Retinal pigment epithelial cell (primary cell): Measurements from ENCODE around the gene MTARC2.

Experiments
- DNase-seq: peaks from one replicate; pipeline ENCODE4 v3.0.0-alpha.2; 2010; ENCODE audit warnings: low read depth
- H3K4me3 ChIP-seq: 2 replicates; pipeline ENCODE4 v1.5.1; 2011; ENCODE audit warnings: mild to moderate bottlenecking, low read length, control low read depth, moderate library complexity
- TF ChIP-seq, protein P1 (sequence below): conservative IDR thresholded peaks from 2 replicates; pipeline ENCODE4 v1.5.1; 2011; ENCODE audit warnings: low read depth, low read length, control low read depth, inconsistent platforms

The MTARC2 gene

GRCh38 chr1:220809704-220810103, 61.6 kb downstream of the MTARC2 start:
- H3K4me3 ChIP-seq = no peak overlapping the region
- DNase-seq = no peak
- TF ChIP-seq, protein P1, sequence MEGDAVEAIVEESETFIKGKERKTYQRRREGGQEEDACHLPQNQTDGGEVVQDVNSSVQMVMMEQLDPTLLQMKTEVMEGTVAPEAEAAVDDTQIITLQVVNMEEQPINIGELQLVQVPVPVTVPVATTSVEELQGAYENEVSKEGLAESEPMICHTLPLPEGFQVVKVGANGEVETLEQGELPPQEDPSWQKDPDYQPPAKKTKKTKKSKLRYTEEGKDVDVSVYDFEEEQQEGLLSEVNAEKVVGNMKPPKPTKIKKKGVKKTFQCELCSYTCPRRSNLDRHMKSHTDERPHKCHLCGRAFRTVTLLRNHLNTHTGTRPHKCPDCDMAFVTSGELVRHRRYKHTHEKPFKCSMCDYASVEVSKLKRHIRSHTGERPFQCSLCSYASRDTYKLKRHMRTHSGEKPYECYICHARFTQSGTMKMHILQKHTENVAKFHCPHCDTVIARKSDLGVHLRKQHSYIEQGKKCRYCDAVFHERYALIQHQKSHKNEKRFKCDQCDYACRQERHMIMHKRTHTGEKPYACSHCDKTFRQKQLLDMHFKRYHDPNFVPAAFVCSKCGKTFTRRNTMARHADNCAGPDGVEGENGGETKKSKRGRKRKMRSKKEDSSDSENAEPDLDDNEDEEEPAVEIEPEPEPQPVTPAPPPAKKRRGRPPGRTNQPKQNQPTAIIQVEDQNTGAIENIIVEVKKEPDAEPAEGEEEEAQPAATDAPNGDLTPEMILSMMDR = no peak

GRCh38 chr1:220810179-220810653, 62.1 kb downstream of the MTARC2 start:
- TF ChIP-seq, protein P1 = peak; percentile 87
- peak overlapping the region; percentile 3 for H3K4me3 ChIP-seq
- no peak for DNase-seq

GRCh38 chr1:220810963-220811362, 62.8 kb downstream of the MTARC2 start:
- TF ChIP-seq, protein P1 = no peak
- H3K4me3 ChIP-seq = no peak overlapping the region
- no peak for DNase-seq

- H3K4me3 ChIP-seq = no peak overlapping the region
- TF ChIP-seq, protein P1 = no peak
- DNase-seq = no peak
These were observed 63.6 kb downstream of the MTARC2 start for GRCh38 chr1:220811695-220812094.

GRCh38 chr1:220812308-220812707, 64.2 kb downstream of the MTARC2 start:
- no peak for DNase-seq
- H3K4me3 ChIP-seq = no peak overlapping the region
- TF ChIP-seq, protein P1 = no peak

- no peak for DNase-seq
- TF ChIP-seq, protein P1 = no peak
- no peak overlapping the region for H3K4me3 ChIP-seq
These were observed 64.9 kb downstream of the MTARC2 start for GRCh38 chr1:220813013-220813412.

GRCh38 chr1:220815409-220815808, 67.3 kb downstream of the MTARC2 start:
- TF ChIP-seq, protein P1 = no peak
- no peak for DNase-seq
- H3K4me3 ChIP-seq = no peak overlapping the region
